H1 (cell line): ENCODE data around the gene SLC8B1. TPM values are rescaled to one million over a fixed set of nuclear protein-coding genes. Genes with fewer than 3 reads are reported as not detected.
A peak's percentile ranks its signal among the peaks of the same experiment; 100 is the strongest.

Experiments used
- CTCF ChIA-PET: fragments of 300-600 bp; sonication (Branson Sonifier 250); formaldehyde crosslinking; loops from one replicate; lab custom pipeline; 2021; ENCODE audit not compliant: partially characterized antibody; lab: Charles Lee
- POLR2A ChIA-PET: fragments of 300-600 bp; sonication (Branson Sonifier 250); formaldehyde crosslinking; loops from one replicate; lab custom pipeline; 2021; ENCODE audit warnings: inconsistent platforms; ENCODE audit not compliant: partially characterized antibody; lab: Charles Lee
- DNase-seq, 2 experiments: peaks; one replicate each; pipeline versions ENCODE4 v3.0.0 to v3.0.0-alpha.2; 2010 to 2022; ENCODE audit warnings: low spot score in 2 of 2, low read depth in 1 of 2, mixed read lengths in 1 of 2
- FAIRE-seq: peaks from 2 replicates; lab custom pipeline; 2011; peaks lifted over from hg19 to GRCh38; lab: Jason Lieb, UNC
- H2AFZ ChIP-seq: 2 replicates; pipeline ENCODE4 v1.8.1; 2012; ENCODE audit warnings: low read length, inconsistent platforms
- H2AK5ac ChIP-seq: 2 replicates; pipeline ENCODE4 v1.6.1; 2013; ENCODE audit warnings: low read depth, low read length
- H2BK120ac ChIP-seq: replicated peaks from 2 replicates; pipeline ENCODE3; 2013; ENCODE audit warnings: low read depth, low read length, inconsistent platforms
- H2BK12ac ChIP-seq: 2 replicates; pipeline ENCODE4 v1.6.1; 2013; ENCODE audit warnings: low read depth, low read length
- H2BK15ac ChIP-seq: 2 replicates; pipeline ENCODE4 v1.6.1; 2013; ENCODE audit warnings: low read length
- H2BK20ac ChIP-seq: 2 replicates; pipeline ENCODE4 v1.6.1; 2013; ENCODE audit warnings: low read length
- H2BK5ac ChIP-seq: 2 replicates; pipeline ENCODE4 v1.6.1; 2013; ENCODE audit warnings: low read depth, low read length
- H3K14ac ChIP-seq: 2 replicates; pipeline ENCODE4 v1.6.1; 2013; ENCODE audit warnings: inconsistent platforms; ENCODE audit not compliant: insufficient read length
- H3K18ac ChIP-seq: 2 replicates; pipeline ENCODE4 v1.6.1; 2013; ENCODE audit warnings: low read length; ENCODE audit errors: extremely low read depth
- H3K23ac ChIP-seq: 2 replicates; pipeline ENCODE4 v1.6.1; 2013; ENCODE audit warnings: inconsistent platforms; ENCODE audit not compliant: insufficient read length
- H3K23me2 ChIP-seq: 2 replicates; pipeline ENCODE4 v1.6.1; 2013; ENCODE audit warnings: low read depth, low read length
- H3K27ac ChIP-seq: 2 replicates; pipeline ENCODE4 v1.6.1; 2011; ENCODE audit warnings: low read depth, low read length, inconsistent platforms
- H3K27me3 ChIP-seq, 4 experiments: replicated peaks in 1 of 4; 1 replicate in 1 of 4; 2 replicates in 3 of 4; pipeline versions ENCODE4 v1.6.1 to v1.8.1; 2011 to 2013; ENCODE audit warnings: low read length in 3 of 4, mild to moderate bottlenecking in 3 of 4, inconsistent platforms in 2 of 4, mixed read lengths in 2 of 4, moderate library complexity in 1 of 4; ENCODE audit not compliant: control insufficient read depth in 3 of 4, insufficient read depth in 3 of 4; ENCODE audit errors: extremely low read depth in 1 of 4
- H3K36me3 ChIP-seq, 4 experiments: 2 replicates each; pipeline versions ENCODE4 v1.6.1 to v1.8.1; 2011 to 2013; ENCODE audit warnings: mild to moderate bottlenecking in 4 of 4, low read length in 3 of 4, moderate library complexity in 2 of 4, control low read depth in 1 of 4, inconsistent platforms in 1 of 4; ENCODE audit not compliant: insufficient read depth in 4 of 4, control insufficient read depth in 2 of 4
- H3K4ac ChIP-seq: replicated peaks from 2 replicates; pipeline ENCODE3; 2013; ENCODE audit warnings: low read length, low read depth, mixed read lengths, inconsistent platforms; ENCODE audit not compliant: insufficient read length
- H3K4me1 ChIP-seq, 4 experiments: replicated peaks in 1 of 4; 1 replicate in 1 of 4; 2 replicates in 3 of 4; pipeline versions ENCODE4 v1.6.1 to v1.8.1; 2011 to 2013; ENCODE audit warnings: low read length in 3 of 4, inconsistent platforms in 2 of 4, mixed read lengths in 1 of 4; ENCODE audit not compliant: insufficient read depth in 4 of 4, control insufficient read depth in 3 of 4
- H3K4me2 ChIP-seq, 2 experiments: 2 replicates each; pipeline versions ENCODE4 v1.6.1 to v1.8.1; 2011 to 2013; ENCODE audit warnings: low read depth in 2 of 2, low read length in 2 of 2, control low read depth in 1 of 2, inconsistent platforms in 1 of 2, mild to moderate bottlenecking in 1 of 2; ENCODE audit not compliant: insufficient read depth in 1 of 2
- H3K4me3 ChIP-seq, 4 experiments: fragments of 200-600, 300-600 bp in 1 of 4; sonication (generic), shearing (Covaris generic), sonication (Bioruptor Twin) in 1 of 4; 2 replicates each; pipeline versions ENCODE4 v1.5.1 to v1.8.1; 2011 to 2016; ENCODE audit warnings: low read length in 4 of 4, low read depth in 3 of 4, control low read depth in 2 of 4, inconsistent platforms in 2 of 4, mild to moderate bottlenecking in 2 of 4, mixed read lengths in 1 of 4, moderate library complexity in 1 of 4; ENCODE audit not compliant: insufficient read depth in 2 of 4; ENCODE audit errors: extremely low read depth in 1 of 4
- H3K56ac ChIP-seq: replicated peaks from 2 replicates; pipeline ENCODE3; 2013; ENCODE audit warnings: low read depth, mild to moderate bottlenecking, mixed read lengths, low read length, inconsistent platforms; ENCODE audit not compliant: insufficient read length
- H3K79me1 ChIP-seq: 2 replicates; pipeline ENCODE4 v1.6.1; 2013; ENCODE audit warnings: low read depth, low read length, control low read depth
- H3K79me2 ChIP-seq, 2 experiments: 2 replicates each; pipeline versions ENCODE4 v1.6.1 to v1.8.1; 2012 to 2013; ENCODE audit warnings: low read length in 2 of 2, mild to moderate bottlenecking in 2 of 2, inconsistent platforms in 1 of 2; ENCODE audit not compliant: insufficient read depth in 2 of 2, control insufficient read depth in 1 of 2
- H3K9ac ChIP-seq, 4 experiments: replicated peaks in 1 of 4; 1 replicate in 1 of 4; 2 replicates in 3 of 4; pipeline versions ENCODE4 v1.6.1 to v1.8.1; 2011 to 2013; ENCODE audit warnings: low read depth in 3 of 4, low read length in 3 of 4, control low read depth in 2 of 4, mild to moderate bottlenecking in 2 of 4, moderate library complexity in 2 of 4, inconsistent platforms in 1 of 4; ENCODE audit errors: extremely low read depth in 1 of 4
- H3K9me3 ChIP-seq, 2 experiments: 2 replicates each; pipeline versions ENCODE4 v1.6.1 to v1.8.1; 2012 to 2013; ENCODE audit warnings: mild to moderate bottlenecking in 2 of 2, moderate library complexity in 2 of 2, control low read depth in 1 of 2, inconsistent platforms in 1 of 2, low read depth in 1 of 2, low read length in 1 of 2, mixed read lengths in 1 of 2; ENCODE audit not compliant: insufficient read depth in 2 of 2
- H4K20me1 ChIP-seq, 2 experiments: replicated peaks in 1 of 2; 2 replicates each; pipeline versions ENCODE3 to v1.8.1; 2011 to 2013; ENCODE audit warnings: inconsistent platforms in 2 of 2, low read length in 2 of 2, mild to moderate bottlenecking in 1 of 2; ENCODE audit not compliant: insufficient read depth in 2 of 2, control insufficient read depth in 1 of 2
- H4K5ac ChIP-seq: 2 replicates; pipeline ENCODE4 v1.6.1; 2013; ENCODE audit warnings: low read length, low read depth, mixed read lengths, inconsistent platforms; ENCODE audit not compliant: insufficient read length
- H4K8ac ChIP-seq: 2 replicates; pipeline ENCODE4 v1.8.0; 2013; ENCODE audit warnings: mild to moderate bottlenecking, moderate library complexity, low read length, inconsistent platforms; ENCODE audit not compliant: insufficient read depth; ENCODE audit errors: extremely low read depth
- H4K91ac ChIP-seq: replicated peaks from 2 replicates; pipeline ENCODE3; 2013; ENCODE audit warnings: low read length, mixed read lengths, inconsistent platforms; ENCODE audit not compliant: insufficient read length
- CEBPB ChIP-seq: IDR thresholded peaks from 2 replicates; pipeline ENCODE4 v1.6.1; 2012; ENCODE audit warnings: low read depth, low read length
- CREB1 ChIP-seq: IDR thresholded peaks from 2 replicates; pipeline ENCODE4 v1.6.1; 2012; ENCODE audit warnings: inconsistent platforms
- EP300 ChIP-seq, 2 experiments: IDR thresholded peaks; 1 replicate in 1 of 2; 2 replicates in 1 of 2; pipeline ENCODE4 v1.6.1; 2011 to 2012; ENCODE audit warnings: low read depth in 2 of 2, low read length in 2 of 2, mild to moderate bottlenecking in 2 of 2, borderline replicate concordance in 1 of 2, inconsistent platforms in 1 of 2, moderate library complexity in 1 of 2
- FOSL1 ChIP-seq: IDR thresholded peaks from 2 replicates; pipeline ENCODE4 v1.6.1; 2011; ENCODE audit warnings: mild to moderate bottlenecking, low read depth, low read length, moderate library complexity; ENCODE audit not compliant: insufficient read depth
- JUND ChIP-seq: IDR thresholded peaks from 2 replicates; pipeline ENCODE4 v1.6.1; 2011; ENCODE audit warnings: mild to moderate bottlenecking, improper control_type of control experiment, low read length
- POLR2A ChIP-seq, 2 experiments: IDR thresholded peaks; 1 replicate in 1 of 2; 2 replicates in 1 of 2; pipeline ENCODE4 v1.6.1; 2011; ENCODE audit warnings: low read depth in 2 of 2, low read length in 2 of 2, mild to moderate bottlenecking in 2 of 2; ENCODE audit errors: control extremely low read depth in 1 of 2
- RNF2 ChIP-seq: fragments of 200-900, 300-1000 bp; sonication (generic); IDR thresholded peaks from 2 replicates; pipeline ENCODE4 v1.7.1; 2016; ENCODE audit warnings: borderline replicate concordance, low read depth, mild to moderate bottlenecking, antibody characterized with exemption, low read length; ENCODE audit not compliant: poor library complexity, severe bottlenecking; ENCODE audit errors: missing control alignments
- SAP30 ChIP-seq: fragments of 300-600 bp; sonication (generic); IDR thresholded peaks from 2 replicates; pipeline ENCODE4 v1.7.1; 2012; ENCODE audit warnings: low read length, moderate library complexity, mild to moderate bottlenecking, inconsistent platforms; ENCODE audit not compliant: insufficient read depth, insufficient replicate concordance
- SIRT6 ChIP-seq: IDR thresholded peaks from one replicate; pipeline ENCODE4 v1.7.1; 2012; ENCODE audit warnings: low read length, inconsistent platforms
- SIX5 ChIP-seq: IDR thresholded peaks from 2 replicates; pipeline ENCODE4 v1.6.1; 2011; ENCODE audit warnings: mild to moderate bottlenecking, low read depth, low read length
- SP1 ChIP-seq: IDR thresholded peaks from 2 replicates; pipeline ENCODE4 v1.6.1; 2011; ENCODE audit warnings: low read depth, low read length
- WGBS, 2 experiments: shearing (Covaris generic) in 1 of 2; methylation state at CpG; one replicate each; pipeline versions ENCODE4 v1.1.6 to v1.1.7; 2013 to 2015; ENCODE audit warnings: low lambda C conversion rate in 2 of 2, mixed read lengths in 2 of 2, inconsistent platforms in 1 of 2, low coverage in 1 of 2, missing lambda C conversion rate in 1 of 2; ENCODE audit not compliant: insufficient replicate concordance in 2 of 2, insufficient coverage in 1 of 2, insufficient read length in 1 of 2; ENCODE audit errors: extremely low coverage in 1 of 2, missing lambda C conversion rate in 1 of 2; 5-methylcytosine and 5-hydroxymethylcytosine counted together
- polyA plus RNA-seq, 7 experiments: library from polyadenylated mRNA; depleted of rRNA in 3 of 7; stranded (reverse) in 5 of 7; unstranded in 2 of 7; fragments of >200 nt in 5 of 7; fragments of 200-250 nt in 2 of 7; gene quantifications; 1 replicate in 5 of 7; 2 replicates in 1 of 7; 4 replicates in 1 of 7; pipeline versions ENCODE4 v1.2.1 to v1.2.3, GENCODE V29; 2011 to 2013; ENCODE audit warnings: missing spikeins in 2 of 7, mixed read lengths in 2 of 7
- total RNA-seq: library from RNA; stranded (reverse); fragmentation: NEBNext Ultra II Directional; extraction: Animal tissue kit (Norgen Biotek cat#: 25700); gene quantifications from 2 replicates; pipeline ENCODE4 v1.2.1, GENCODE V29; 2021

The SLC8B1 gene
- total and polyA plus RNA-seq, 2 of the 8 experiments (the other 6 are each of a cell fraction or from before 2014, with no cell fraction given) = 11.2 to 19.1 TPM

DNA sequence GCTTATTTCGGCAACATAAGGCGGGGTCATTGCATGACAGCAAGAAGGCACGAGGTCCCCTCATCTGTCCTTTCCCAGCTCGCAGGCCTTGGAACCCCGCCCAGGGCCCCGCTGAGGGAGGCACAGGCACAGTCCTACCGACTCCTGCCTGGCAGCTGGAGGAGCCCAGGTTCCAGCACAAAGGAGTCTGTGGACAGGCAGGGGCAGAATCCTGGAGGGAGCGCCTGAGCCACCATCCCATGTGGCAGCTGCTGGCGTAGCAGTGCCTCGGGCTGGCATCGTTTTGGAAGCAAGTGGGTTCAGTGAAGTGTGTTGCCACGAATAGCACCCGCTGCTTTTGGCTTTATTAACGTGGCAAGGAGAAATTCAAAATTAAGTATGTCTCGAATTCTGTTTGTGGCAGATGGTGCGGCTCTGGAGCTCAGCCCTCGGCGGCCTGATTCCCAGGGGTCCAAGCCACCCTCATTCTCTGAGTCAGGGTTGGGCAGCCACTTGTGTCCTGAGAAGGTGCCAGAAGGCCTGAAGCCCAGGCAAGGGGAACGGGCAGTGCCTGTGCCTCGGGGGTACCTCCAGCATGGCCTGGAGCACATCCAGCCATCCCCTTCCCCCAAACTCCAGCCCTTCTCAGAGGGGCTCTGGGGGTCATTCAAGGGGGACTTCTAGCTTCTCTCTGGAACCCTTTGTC is 35.9 kb downstream of the SLC8B1 start:
- Histone ChIP-seq H3K4ac (peak overlapping the region; percentile 65), H3K4me3 (no peak overlapping the region), H2AFZ (no peak overlapping the region), H2BK15ac (peak overlapping the region; percentile 99; the same call in 1 of the 2 replicates), H2BK120ac (no peak overlapping the region), H2AK5ac (peak overlapping the region; percentile 0), H3K9ac (no peak overlapping the region; a peak in 1 of 7 replicates), H3K79me1 (no peaks in the 10 kb centered on the region), H3K56ac (no peak overlapping the region), H4K91ac (peak overlapping the region; percentile 10), H3K9me3 (no peaks in the 10 kb centered on the region), H3K14ac (no peak overlapping the region), H2BK20ac (no peak overlapping the region), H2BK12ac (peak overlapping the region; percentile 30; the same call in 1 of the 2 replicates), H4K5ac (no peak overlapping the region), H3K4me1 (peaks cover 0 to 9% (median 8%) of the 10 kb centered on the region in 4 experiments; a peak in 5 of 7 replicates), H3K79me2 (no peaks in the 10 kb centered on the region), H3K4me2 (no peak overlapping the region), H3K23ac (no peak overlapping the region), H4K20me1 (peaks cover 0 to 2% of the 10 kb centered on the region in 2 experiments), H3K27ac (no peak overlapping the region), H3K27me3 (no peaks in the 10 kb centered on the region), H4K8ac (peak overlapping the region; percentile 86; the same call in 1 of the 2 replicates), H3K36me3 (no peaks in the 10 kb centered on the region), H3K18ac (peak overlapping the region; percentile 60), H2BK5ac (peak overlapping the region; percentile 66; the same call in 1 of the 2 replicates), H3K23me2 (peaks cover 1% of the 10 kb centered on the region; the same call in 1 of the 2 replicates)
- no peak for TF ChIP-seq SP1
- TF ChIP-seq POLR2A (IDR thresholded peaks at IDR 0.05; ENCODE audit: control extremely low read depth in 1 of 2, low read depth in 2 of 2, low read length in 2 of 2) = no peak
- TF ChIP-seq CEBPB = no peak
- TF ChIP-seq EP300 (IDR thresholded peaks at IDR 0.05; ENCODE audit: borderline replicate concordance in 1 of 2, low read depth in 2 of 2, low read length in 2 of 2) = no peak
- no peak for TF ChIP-seq RNF2
- no peak for TF ChIP-seq FOSL1
- TF ChIP-seq SAP30 = no peak
- TF ChIP-seq SIX5 = no peak
- no peak for TF ChIP-seq SIRT6
- TF ChIP-seq CREB1 = no peak
- no peak for TF ChIP-seq JUND
- ChIA-PET CTCF (interaction anchor here (0.7 to 1.6 kb wide), 3 partner anchors 20 to 104 kb away, joined by 3 to 7 read pairs (median 3); no protein-coding TSS in a partner anchor), POLR2A (interaction anchor here (0.9 to 4.2 kb wide), 7 partner anchors 8 to 113 kb away, joined by 3 to 20 read pairs (median 4); partner anchors contain the start of genes DDX54 and RITA1)
- DNase-seq = no peak
- no peak for FAIRE-seq
- WGBS, 2 experiments = 89% methylated on average over 20 of the region's 20 CpGs; no CpG with 5 or more reads in 1 of the 2 experiments
